A549 (cell line): Measurements from ENCODE around the gene BRICD5. TPM values are rescaled to one million over a fixed set of nuclear protein-coding genes. Genes with fewer than 3 reads are reported as not detected.

ENCODE experiments used
- ATAC-seq, 2 experiments: fragments of 200-7000 bp in 1 of 2; fragments of >200 bp in 1 of 2; cut with Nextera tagmentation in 1 of 2; cut with Tn5 transposase in 1 of 2; 3 replicates each; pipeline versions ENCODE4 v1.8.0 to v1.9.1; 2018 to 2020; ENCODE audit warnings: mild to moderate bottlenecking in 1 of 2, moderate library complexity in 1 of 2
- CTCF ChIA-PET: fragments of 300-600 bp; sonication (Branson Sonifier 250); formaldehyde crosslinking; extraction: SDS; loops from one replicate; lab custom pipeline; 2021; ENCODE audit warnings: antibody characterized with exemption, inconsistent platforms; lab: Yijun Ruan, JAX
- POLR2A ChIA-PET: fragments of 350-600 bp; formaldehyde crosslinking; extraction: SDS; loops from one replicate; lab custom pipeline; 2021; ENCODE audit warnings: antibody characterized with exemption, inconsistent platforms; lab: Yijun Ruan, JAX
- DNase-seq, 2 experiments: peaks; one replicate each; pipeline versions ENCODE4 v3.0.0 to v3.0.0-alpha.2; 2011 to 2016; ENCODE audit warnings: low read depth in 1 of 2, low spot score in 1 of 2
- FAIRE-seq: peaks from 2 replicates; lab custom pipeline; 2011; peaks lifted over from hg19 to GRCh38; lab: Jason Lieb, UNC
- H3K27ac ChIP-seq, 2 experiments: fragments of >200 bp; sonication (Bioruptor Twin); formaldehyde crosslinking; 3 replicates each; pipeline ENCODE4 v1.5.1; 2016 to 2017
- H3K4me1 ChIP-seq: fragments of >200 bp; sonication (Bioruptor Twin); formaldehyde crosslinking; 3 replicates; pipeline ENCODE4 v1.6.1; 2016
- H3K4me2 ChIP-seq: fragments of >200 bp; sonication (Bioruptor Twin); formaldehyde crosslinking; 3 replicates; pipeline ENCODE4 v1.6.1; 2016
- H3K4me3 ChIP-seq: fragments of >200 bp; sonication (Bioruptor Twin); formaldehyde crosslinking; 3 replicates; pipeline ENCODE4 v1.5.1; 2016
- H3K9me3 ChIP-seq: fragments of >200 bp; sonication (Bioruptor Twin); formaldehyde crosslinking; 3 replicates; pipeline ENCODE4 v1.6.1; 2016
- BHLHE40 ChIP-seq: IDR thresholded peaks from 2 replicates; pipeline ENCODE4 v1.6.1; 2012; ENCODE audit warnings: low read depth, low read length, inconsistent platforms
- CHD2 ChIP-seq: fragments of 150-350 bp; IDR thresholded peaks from 2 replicates; pipeline ENCODE4 v1.6.1; 2014; ENCODE audit warnings: low read length; ENCODE audit not compliant: partially characterized antibody
- EHMT2 ChIP-seq: fragments of 200-600 bp; sonication (generic); IDR thresholded peaks from 2 replicates; pipeline ENCODE4 v1.6.1; 2016; ENCODE audit warnings: antibody characterized with exemption, low read depth, mild to moderate bottlenecking, moderate library complexity
- EP300 ChIP-seq, 2 experiments: fragments of >200 bp; sonication (Bioruptor Twin); formaldehyde crosslinking; IDR thresholded peaks; 2 replicates in 1 of 2; 3 replicates in 1 of 2; pipeline ENCODE4 v1.6.1; 2016 to 2017
- FOXS1 ChIP-seq: fragments of 250-450 bp; sonication (Bioruptor Pico); IDR thresholded peaks from 2 replicates; pipeline ENCODE4 v1.5.0; 2020; ENCODE audit warnings: mild to moderate bottlenecking, moderate library complexity
- HDAC2 ChIP-seq: fragments of 200-600 bp; sonication (generic); IDR thresholded peaks from 2 replicates; pipeline ENCODE4 v1.6.1; 2016
- JUN ChIP-seq, 2 experiments: fragments of >200 bp; sonication (Bioruptor Twin); formaldehyde crosslinking; IDR thresholded peaks; 2 replicates in 1 of 2; 3 replicates in 1 of 2; pipeline ENCODE4 v1.6.1; 2016 to 2017
- MAZ ChIP-seq: fragments of 150-350 bp; IDR thresholded peaks from 2 replicates; pipeline ENCODE4 v1.6.1; 2014; ENCODE audit warnings: antibody characterized with exemption, low read depth, low read length, borderline replicate concordance
- NPAS2 ChIP-seq: fragments of 250-450 bp; sonication (Bioruptor Pico); IDR thresholded peaks from 2 replicates; pipeline ENCODE4 v1.8.0; 2022; ENCODE audit warnings: mild to moderate bottlenecking, moderate library complexity, borderline replicate concordance
- POLR2A ChIP-seq: IDR thresholded peaks from 2 replicates; pipeline ENCODE4 v1.6.1; 2012; ENCODE audit warnings: mild to moderate bottlenecking, low read length
- SREBF2 ChIP-seq: fragments of 450-650 bp; IDR thresholded peaks from 2 replicates; pipeline ENCODE4 v1.6.1; 2014; ENCODE audit warnings: mild to moderate bottlenecking, moderate library complexity
- TP53 ChIP-seq: fragments of 250-450 bp; sonication (Bioruptor Pico); IDR thresholded peaks from 2 replicates; pipeline ENCODE4 v1.5.0; 2021; ENCODE audit warnings: mild to moderate bottlenecking, moderate library complexity
- ZNF302 ChIP-seq: fragments of 250-450 bp; sonication (Bioruptor Pico); IDR thresholded peaks from 2 replicates; pipeline ENCODE4 v1.9.0; 2021; ENCODE audit warnings: inconsistent platforms, mild to moderate bottlenecking, moderate library complexity
- WGBS: methylation state at CpG from one replicate; pipeline ENCODE4 v1.1.6; 2017; ENCODE audit errors: missing lambda C conversion rate; 5-methylcytosine and 5-hydroxymethylcytosine counted together
- polyA plus RNA-seq, 4 experiments: library from polyadenylated mRNA; depleted of rRNA in 3 of 4; stranded (reverse); fragments of >200 nt; fragmentation: RNase III in 1 of 4; extraction: RNeasy Plus Mini Kit Qiagen cat#74134 plus additional on column Dnase treatment in 1 of 4; gene quantifications; 2 replicates in 3 of 4; 3 replicates in 1 of 4; pipeline ENCODE4 v1.2.3, GENCODE V29; 2011 to 2017
- TF ChIP-seq, protein P1 (sequence below): IDR thresholded peaks from 2 replicates; pipeline ENCODE4 v1.6.1; 2012; ENCODE audit warnings: low read depth, borderline replicate concordance
- TF ChIP-seq, protein P2 (sequence below): fragments of >200 bp; sonication (Bioruptor Twin); formaldehyde crosslinking; IDR thresholded peaks from 3 replicates; pipeline ENCODE4 v1.6.1; 2016
- TF ChIP-seq, protein P3 (sequence below): fragments of 200-600 bp; sonication (generic); IDR thresholded peaks from 2 replicates; pipeline ENCODE4 v1.6.1; 2016; ENCODE audit warnings: antibody characterized with exemption, mild to moderate bottlenecking, moderate library complexity

Gene BRICD5
- polyA plus RNA-seq, 2 of the 4 experiments (the other 2 are of a cell fraction) = 2.0 to 9.1 TPM

DNA sequence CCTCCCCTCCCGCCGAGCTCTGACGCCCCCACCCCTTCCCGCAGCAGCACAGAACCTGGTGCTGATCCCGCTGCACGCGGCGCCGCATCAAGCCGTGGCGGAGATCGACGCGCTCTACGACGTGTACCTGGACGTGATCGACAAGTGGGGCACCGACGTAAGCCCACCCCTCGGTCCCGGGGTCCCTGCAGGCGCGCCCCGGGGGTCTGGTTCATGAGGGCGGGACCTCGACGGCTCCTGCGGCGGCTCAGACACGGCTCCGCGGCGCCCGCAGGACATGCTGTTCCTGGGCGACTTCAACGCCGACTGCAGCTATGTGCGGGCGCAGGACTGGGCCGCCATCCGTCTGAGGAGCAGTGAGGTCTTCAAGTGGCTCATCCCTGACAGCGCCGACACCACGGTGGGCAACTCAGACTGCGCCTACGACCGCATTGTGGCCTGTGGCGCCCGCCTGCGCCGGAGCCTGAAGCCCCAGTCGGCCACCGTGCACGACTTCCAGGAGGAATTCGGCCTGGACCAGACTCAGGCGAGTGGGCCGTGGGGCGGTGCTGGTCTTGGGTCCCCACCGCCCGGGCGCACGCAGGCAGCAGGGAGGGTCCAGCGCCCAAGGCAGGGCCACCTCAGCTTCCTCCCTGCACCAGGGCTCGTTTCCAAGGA is 27.0 kb upstream of the BRICD5 start:
- Histone ChIP-seq H3K27ac (no peak overlapping the region), H3K9me3 (no peaks in the 10 kb centered on the region), H3K4me3 (no peak overlapping the region), H3K4me1 (no peaks in the 10 kb centered on the region), H3K4me2 (no peak overlapping the region)
- ATAC-seq (no peak; a peak in 1 of 6 replicates), FAIRE-seq (no peak), DNase-seq (no peak)
- CTCF ChIA-PET = interaction anchor here (0.7 to 1.5 kb wide), 3 partner anchors 21 to 42 kb away, joined by 3 read pairs; no protein-coding TSS in a partner anchor
- TF ChIP-seq, protein P1, sequence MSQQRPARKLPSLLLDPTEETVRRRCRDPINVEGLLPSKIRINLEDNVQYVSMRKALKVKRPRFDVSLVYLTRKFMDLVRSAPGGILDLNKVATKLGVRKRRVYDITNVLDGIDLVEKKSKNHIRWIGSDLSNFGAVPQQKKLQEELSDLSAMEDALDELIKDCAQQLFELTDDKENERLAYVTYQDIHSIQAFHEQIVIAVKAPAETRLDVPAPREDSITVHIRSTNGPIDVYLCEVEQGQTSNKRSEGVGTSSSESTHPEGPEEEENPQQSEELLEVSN = no peak
- TF ChIP-seq FOXS1 (CRISPR knock-in tag) (no peak), CHD2 (no peak), SREBF2 (no peak), EHMT2 (no peak), MAZ (no peak), EP300 (IDR thresholded peaks at IDR 0.05) (no peak), BHLHE40 (no peak), ZNF302 (CRISPR knock-in tag) (no peak), HDAC2 (no peak)
- TF ChIP-seq, protein P2, sequence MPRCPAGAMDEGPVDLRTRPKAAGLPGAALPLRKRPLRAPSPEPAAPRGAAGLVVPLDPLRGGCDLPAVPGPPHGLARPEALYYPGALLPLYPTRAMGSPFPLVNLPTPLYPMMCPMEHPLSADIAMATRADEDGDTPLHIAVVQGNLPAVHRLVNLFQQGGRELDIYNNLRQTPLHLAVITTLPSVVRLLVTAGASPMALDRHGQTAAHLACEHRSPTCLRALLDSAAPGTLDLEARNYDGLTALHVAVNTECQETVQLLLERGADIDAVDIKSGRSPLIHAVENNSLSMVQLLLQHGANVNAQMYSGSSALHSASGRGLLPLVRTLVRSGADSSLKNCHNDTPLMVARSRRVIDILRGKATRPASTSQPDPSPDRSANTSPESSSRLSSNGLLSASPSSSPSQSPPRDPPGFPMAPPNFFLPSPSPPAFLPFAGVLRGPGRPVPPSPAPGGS = no peak
- 97% methylated on average over 20 of the region's 65 CpGs for WGBS
- POLR2A ChIA-PET = interaction anchor here (0.7 to 0.9 kb wide), 2 partner anchors 12 to 15 kb away, joined by 3 read pairs; no protein-coding TSS in a partner anchor

DNA sequence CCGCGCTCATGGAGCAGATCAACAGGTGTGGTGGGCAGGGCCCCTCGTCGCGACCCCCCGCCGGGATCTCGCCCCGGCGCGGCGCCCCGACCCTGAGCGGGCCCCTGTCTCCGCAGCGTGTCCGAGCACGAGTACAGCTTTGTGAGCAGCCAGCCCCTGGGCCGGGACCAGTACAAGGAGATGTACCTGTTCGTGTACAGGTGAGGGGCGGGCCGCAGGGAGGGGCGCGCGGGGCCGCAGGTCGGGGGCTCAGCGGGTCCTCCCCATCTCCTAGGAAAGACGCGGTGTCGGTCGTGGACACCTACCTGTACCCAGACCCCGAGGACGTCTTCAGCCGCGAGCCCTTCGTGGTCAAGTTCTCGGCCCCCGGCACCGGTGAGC is 26.4 kb upstream of the BRICD5 start:
- ChIA-PET POLR2A (interaction anchor here (0.9 kb wide), 1 partner anchor 11 kb away, joined by 3 read pairs; no protein-coding TSS in a partner anchor), CTCF (interaction anchor here (0.7 to 1.2 kb wide), 2 partner anchors 22 to 42 kb away, joined by 3 read pairs; no protein-coding TSS in a partner anchor)
- Histone ChIP-seq H3K4me3 (no peak overlapping the region), H3K9me3 (no peaks in the 10 kb centered on the region), H3K27ac (no peak overlapping the region), H3K4me2 (no peak overlapping the region), H3K4me1 (no peaks in the 10 kb centered on the region)
- WGBS = 90% methylated on average over 10 of the region's 40 CpGs
- no peak for FAIRE-seq
- no peak for DNase-seq
- no peak for TF ChIP-seq NPAS2
- peak in 1 of 2 experiments; percentile 3; a peak in 1 of 5 replicates for TF ChIP-seq JUN (IDR thresholded peaks at IDR 0.05)
- ATAC-seq = no peak

DNA sequence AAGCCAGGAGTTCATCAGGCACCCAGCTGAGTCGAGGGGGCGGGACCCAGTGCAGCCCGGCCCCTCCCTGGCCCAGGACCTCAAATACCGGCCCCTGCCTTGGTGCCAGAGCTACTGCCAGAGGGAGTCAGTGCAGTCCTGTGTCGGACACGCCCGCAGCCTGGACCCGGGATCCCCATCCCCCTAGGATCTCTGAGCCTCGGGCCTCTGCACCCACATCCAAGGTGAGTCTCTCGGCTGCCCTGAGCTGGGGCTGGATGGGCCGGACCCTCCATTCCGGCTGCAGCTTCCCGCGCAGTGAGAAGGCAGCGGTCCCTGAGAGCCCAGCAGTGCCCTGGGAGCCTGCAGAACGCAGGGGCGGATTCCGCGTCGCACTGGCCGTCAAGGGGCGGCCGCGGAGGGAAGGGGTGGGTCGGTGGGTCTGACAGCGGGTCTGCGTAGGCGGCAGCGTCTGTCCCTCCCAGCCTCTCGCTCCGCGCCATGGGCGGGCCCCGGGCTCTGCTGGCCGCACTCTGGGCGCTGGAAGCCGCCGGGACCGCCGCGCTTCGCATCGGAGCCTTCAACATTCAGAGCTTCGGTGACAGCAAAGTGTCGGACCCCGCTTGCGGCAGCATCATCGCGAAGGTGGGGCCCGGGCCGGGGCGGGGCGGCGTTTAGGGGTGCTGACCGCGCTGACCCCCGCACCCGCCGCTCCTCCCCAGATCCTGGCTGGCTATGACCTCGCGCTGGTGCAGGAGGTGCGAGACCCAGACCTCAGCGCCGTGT is 25.9 kb upstream of the BRICD5 start, which contains the start of gene DNASE1L2:
DNASE1L2 (plus strand) TSS at position 108 of the 765 bp plus-strand sequence; CDS start at position 481, 373 bp downstream.
- CTCF ChIA-PET = interaction anchor here (0.9 to 1.2 kb wide), 2 partner anchors 8 to 41 kb away, joined by 3 read pairs; no protein-coding TSS in a partner anchor
- Histone ChIP-seq H3K27ac (0 out of 6 replicates have a peak within 1 kb of the TSS, but pooled peaks of 1 of the 2 experiments have one; percentile 7), H3K4me3 (no peak within 1 kb of the TSS), H3K4me1 (no peaks in the 10 kb centered on the region), H3K9me3 (no peaks in the 10 kb centered on the region), H3K4me2 (no peak within 1 kb of the TSS)
- WGBS = 91% methylated on average over 53 of the region's 64 CpGs
- DNase-seq (peak in 1 of 2 experiments; percentile 52), ATAC-seq (peak; percentile 25 to 57), FAIRE-seq (no peak)
- POLR2A ChIA-PET = interaction anchor here (0.9 to 1.3 kb wide), 2 partner anchors 15 to 81 kb away, joined by 3 to 4 read pairs; partner anchors contain the start of genes ECI1 and TRAF7
- TF ChIP-seq FOXS1 (CRISPR knock-in tag) = no peak
- 0 out of 2 replicates have a peak, but pooled peaks have one; percentile 1 for TF ChIP-seq POLR2A
- TF ChIP-seq, protein P3, sequence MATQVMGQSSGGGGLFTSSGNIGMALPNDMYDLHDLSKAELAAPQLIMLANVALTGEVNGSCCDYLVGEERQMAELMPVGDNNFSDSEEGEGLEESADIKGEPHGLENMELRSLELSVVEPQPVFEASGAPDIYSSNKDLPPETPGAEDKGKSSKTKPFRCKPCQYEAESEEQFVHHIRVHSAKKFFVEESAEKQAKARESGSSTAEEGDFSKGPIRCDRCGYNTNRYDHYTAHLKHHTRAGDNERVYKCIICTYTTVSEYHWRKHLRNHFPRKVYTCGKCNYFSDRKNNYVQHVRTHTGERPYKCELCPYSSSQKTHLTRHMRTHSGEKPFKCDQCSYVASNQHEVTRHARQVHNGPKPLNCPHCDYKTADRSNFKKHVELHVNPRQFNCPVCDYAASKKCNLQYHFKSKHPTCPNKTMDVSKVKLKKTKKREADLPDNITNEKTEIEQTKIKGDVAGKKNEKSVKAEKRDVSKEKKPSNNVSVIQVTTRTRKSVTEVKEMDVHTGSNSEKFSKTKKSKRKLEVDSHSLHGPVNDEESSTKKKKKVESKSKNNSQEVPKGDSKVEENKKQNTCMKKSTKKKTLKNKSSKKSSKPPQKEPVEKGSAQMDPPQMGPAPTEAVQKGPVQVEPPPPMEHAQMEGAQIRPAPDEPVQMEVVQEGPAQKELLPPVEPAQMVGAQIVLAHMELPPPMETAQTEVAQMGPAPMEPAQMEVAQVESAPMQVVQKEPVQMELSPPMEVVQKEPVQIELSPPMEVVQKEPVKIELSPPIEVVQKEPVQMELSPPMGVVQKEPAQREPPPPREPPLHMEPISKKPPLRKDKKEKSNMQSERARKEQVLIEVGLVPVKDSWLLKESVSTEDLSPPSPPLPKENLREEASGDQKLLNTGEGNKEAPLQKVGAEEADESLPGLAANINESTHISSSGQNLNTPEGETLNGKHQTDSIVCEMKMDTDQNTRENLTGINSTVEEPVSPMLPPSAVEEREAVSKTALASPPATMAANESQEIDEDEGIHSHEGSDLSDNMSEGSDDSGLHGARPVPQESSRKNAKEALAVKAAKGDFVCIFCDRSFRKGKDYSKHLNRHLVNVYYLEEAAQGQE = no peak
- TF ChIP-seq TP53 (CRISPR knock-in tag) = peak; percentile 52; the same call in 1 of the 2 replicates
- 0 out of 5 replicates have a peak, but pooled peaks of 1 of the 2 experiments have one; percentile 2 for TF ChIP-seq JUN (IDR thresholded peaks at IDR 0.05)
- no peak for TF ChIP-seq EHMT2
